Suprapubic skin (tissue), 4 donors: ENCODE results near the gene RNF5. TPM values are rescaled to one million over a fixed set of nuclear protein-coding genes. Genes with fewer than 3 reads are reported as not detected.
"Not testable (repeated sequence)": the region's sequence is repeated elsewhere in the genome, so short reads cannot be mapped to it uniquely, and the experiment has no call there.

Experiments
- DNase-seq, 2 donors: peaks; one replicate each; pipeline ENCODE4 v3.0.0-alpha.2; 2019; ENCODE audit warnings: low spot score in 2 of 2
- H3K27ac ChIP-seq: fragments of 200-600 bp; sonication (generic); one replicate; pipeline ENCODE4 v1.5.1; 2019
- H3K27me3 ChIP-seq: fragments of 200-600 bp; sonication (generic); one replicate; pipeline ENCODE4 v1.5.1; 2019
- H3K36me3 ChIP-seq: fragments of 200-600 bp; sonication (generic); one replicate; pipeline ENCODE4 v1.5.1; 2019
- H3K4me1 ChIP-seq: fragments of 200-600 bp; sonication (generic); one replicate; pipeline ENCODE4 v1.5.1; 2019
- H3K4me3 ChIP-seq: fragments of 200-600 bp; sonication (generic); one replicate; pipeline ENCODE4 v1.5.1; 2019; ENCODE audit warnings: mild to moderate bottlenecking
- H3K9me3 ChIP-seq: fragments of 200-600 bp; sonication (generic); one replicate; pipeline ENCODE4 v1.5.1; 2019
- EP300 ChIP-seq: sonication (generic); formaldehyde crosslinking; IDR thresholded peaks from one replicate; pipeline ENCODE4 v1.6.1; 2017; ENCODE audit warnings: antibody characterized with exemption
- POLR2A ChIP-seq, 2 donors: fragments of 450-650 bp; IDR thresholded peaks; one replicate each; pipeline ENCODE4 v1.6.1; 2017; ENCODE audit warnings: antibody characterized with exemption in 2 of 2, mild to moderate bottlenecking in 2 of 2, moderate library complexity in 2 of 2
- POLR2AphosphoS5 ChIP-seq, 3 donors: sonication (generic); formaldehyde crosslinking; IDR thresholded peaks; one replicate each; pipeline ENCODE4 v1.6.1; 2017; ENCODE audit warnings: antibody characterized with exemption in 3 of 3
- WGBS: methylation state at CpG from one replicate; pipeline ENCODE4 v1.1.5; 2018; 5-methylcytosine and 5-hydroxymethylcytosine counted together
- total RNA-seq, 4 donors: library from RNA; depleted of rRNA; stranded (reverse); fragments of >200 nt; gene quantifications; one replicate each; pipeline ENCODE4 v1.1.0, GENCODE V29; 2016
- TF ChIP-seq, protein P1 (sequence below), 2 donors: fragments of 200-600 bp in 1 of 2; fragments of 450-650 bp in 1 of 2; sonication (generic) in 1 of 2; IDR thresholded peaks; one replicate each; pipeline ENCODE4 v1.5.1; 2016 to 2019; ENCODE audit warnings: antibody characterized with exemption in 2 of 2, mild to moderate bottlenecking in 1 of 2, moderate library complexity in 1 of 2

RNF5 gene
- total RNA-seq, 4 donors from 2014 or later, result 55.7 to 73.0 (median 63.4) TPM

- H3K9me3 ChIP-seq, result no peaks in the 10 kb centered on the region
- WGBS, result 68% methylated on average over 10 of the region's 12 CpGs
- H3K4me3 ChIP-seq, result no peak overlapping the region
- no peak for TF ChIP-seq EP300
- TF ChIP-seq POLR2A (IDR thresholded peaks at IDR 0.05), result no peak
- TF ChIP-seq, protein P1, sequence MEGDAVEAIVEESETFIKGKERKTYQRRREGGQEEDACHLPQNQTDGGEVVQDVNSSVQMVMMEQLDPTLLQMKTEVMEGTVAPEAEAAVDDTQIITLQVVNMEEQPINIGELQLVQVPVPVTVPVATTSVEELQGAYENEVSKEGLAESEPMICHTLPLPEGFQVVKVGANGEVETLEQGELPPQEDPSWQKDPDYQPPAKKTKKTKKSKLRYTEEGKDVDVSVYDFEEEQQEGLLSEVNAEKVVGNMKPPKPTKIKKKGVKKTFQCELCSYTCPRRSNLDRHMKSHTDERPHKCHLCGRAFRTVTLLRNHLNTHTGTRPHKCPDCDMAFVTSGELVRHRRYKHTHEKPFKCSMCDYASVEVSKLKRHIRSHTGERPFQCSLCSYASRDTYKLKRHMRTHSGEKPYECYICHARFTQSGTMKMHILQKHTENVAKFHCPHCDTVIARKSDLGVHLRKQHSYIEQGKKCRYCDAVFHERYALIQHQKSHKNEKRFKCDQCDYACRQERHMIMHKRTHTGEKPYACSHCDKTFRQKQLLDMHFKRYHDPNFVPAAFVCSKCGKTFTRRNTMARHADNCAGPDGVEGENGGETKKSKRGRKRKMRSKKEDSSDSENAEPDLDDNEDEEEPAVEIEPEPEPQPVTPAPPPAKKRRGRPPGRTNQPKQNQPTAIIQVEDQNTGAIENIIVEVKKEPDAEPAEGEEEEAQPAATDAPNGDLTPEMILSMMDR (IDR thresholded peaks at IDR 0.05), result no peak
- no peak for TF ChIP-seq POLR2AphosphoS5 (IDR thresholded peaks at IDR 0.05)
- H3K27me3 ChIP-seq, result no peaks in the 10 kb centered on the region
- DNase-seq, result no peak
- peaks cover 29% of the 10 kb centered on the region for H3K36me3 ChIP-seq
- H3K27ac ChIP-seq, result peak overlapping the region; percentile 65
- H3K4me1 ChIP-seq, result peaks cover 65% of the 10 kb centered on the region
Measured at GRCh38 chr6:32187009-32187709, 9.0 kb downstream of the RNF5 start.

- not testable (repeated sequence) for H3K27me3 ChIP-seq, DNase-seq, H3K9me3 ChIP-seq
- Histone ChIP-seq H3K4me3 (peak overlapping the region; percentile 61), H3K27ac (peak overlapping the region; percentile 89), H3K4me1 (peaks cover 68% of the 10 kb centered on the region), H3K36me3 (peaks cover 29% of the 10 kb centered on the region)
- 94% methylated on average over 3 of the region's 18 CpGs for WGBS
Measured at GRCh38 chr6:32187725-32188380, 9.6 kb downstream of the RNF5 start.

DNA sequence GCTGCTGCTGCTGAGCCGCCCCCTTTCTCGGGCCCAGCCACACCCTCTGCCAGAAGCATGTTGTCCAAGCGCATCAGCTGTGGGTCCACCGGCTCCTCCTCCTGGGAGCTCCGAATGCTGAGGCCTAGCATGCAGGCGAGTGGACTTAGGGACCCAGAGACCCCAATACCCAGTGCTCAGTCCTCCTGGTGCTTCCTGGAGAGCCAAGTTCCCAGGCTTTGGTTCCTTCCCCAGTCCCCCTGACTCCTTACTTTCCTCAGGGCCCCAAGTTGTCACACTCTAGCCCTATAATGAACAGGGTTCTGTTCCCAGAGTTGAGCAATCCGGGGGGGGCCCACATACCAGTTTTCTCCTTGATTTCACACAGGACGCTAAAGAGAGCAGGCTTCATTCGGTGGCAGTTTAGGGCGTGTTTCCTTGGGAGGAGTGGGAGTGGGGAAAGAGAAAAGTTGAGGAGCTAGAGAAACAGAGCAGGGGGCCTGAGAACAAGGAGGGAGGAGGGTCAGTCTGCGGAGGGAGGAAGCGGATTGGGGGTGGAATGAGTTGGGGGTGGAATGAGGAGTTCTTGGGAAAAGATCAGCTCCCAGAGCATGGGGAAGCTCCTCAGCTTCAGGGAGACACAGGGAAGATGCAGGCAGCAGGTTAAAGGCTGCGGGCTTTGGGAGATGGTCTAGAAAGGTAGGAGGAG, 10.3 kb downstream of the RNF5 start:
- peak in 1 of 2 donors; percentile 79 for DNase-seq
- TF ChIP-seq, protein P1 (IDR thresholded peaks at IDR 0.05), result no peak
- TF ChIP-seq EP300 (no peak), POLR2A (IDR thresholded peaks at IDR 0.05) (no peak), POLR2AphosphoS5 (IDR thresholded peaks at IDR 0.05) (no peak)
- Histone ChIP-seq H3K9me3 (no peaks in the 10 kb centered on the region), H3K4me3 (peak overlapping the region; percentile 61), H3K27ac (peak overlapping the region; percentile 89), H3K4me1 (peaks cover 74% of the 10 kb centered on the region), H3K36me3 (peaks cover 23% of the 10 kb centered on the region), H3K27me3 (no peaks in the 10 kb centered on the region)
- 10% methylated on average over 7 of the region's 13 CpGs for WGBS

DNA sequence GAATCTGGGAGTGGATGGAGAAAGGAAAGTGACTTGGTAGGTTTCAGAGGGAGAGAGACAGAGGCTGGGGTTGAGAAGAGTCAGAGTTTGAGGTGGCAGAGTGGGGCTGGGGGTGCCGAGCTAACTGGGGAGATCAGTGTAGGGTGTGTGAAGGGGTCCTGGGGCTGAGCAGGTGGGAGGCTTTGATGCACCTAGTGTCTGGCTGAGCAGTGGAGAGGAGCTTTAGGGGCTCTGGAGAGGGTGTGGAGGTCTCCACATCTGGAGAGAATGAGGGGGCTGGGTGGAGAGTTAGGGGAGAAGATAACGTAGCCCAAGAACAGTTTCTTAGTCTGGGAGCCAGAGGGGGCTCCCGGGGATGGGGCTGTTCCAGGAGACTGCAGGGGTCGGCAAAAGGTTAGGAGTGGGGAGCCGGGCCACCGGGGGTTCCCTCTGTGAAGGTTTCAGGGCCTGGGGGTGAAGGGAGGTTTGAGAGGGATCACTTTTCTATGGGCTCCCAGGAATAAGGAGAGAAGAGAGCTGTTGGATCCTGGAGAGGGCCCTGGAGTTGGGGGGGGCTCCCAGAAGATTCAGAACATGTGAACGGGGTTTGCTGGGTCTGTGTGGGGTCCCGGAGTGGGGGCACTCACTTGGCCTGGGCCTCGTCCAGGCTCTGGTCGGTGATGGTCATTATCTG, 11.0 kb downstream of the RNF5 start:
- DNase-seq, result peak in 1 of 2 donors; percentile 61
- peaks cover 75% of the 10 kb centered on the region for H3K4me1 ChIP-seq
- 2% methylated on average over 6 of the region's 10 CpGs for WGBS

DNA sequence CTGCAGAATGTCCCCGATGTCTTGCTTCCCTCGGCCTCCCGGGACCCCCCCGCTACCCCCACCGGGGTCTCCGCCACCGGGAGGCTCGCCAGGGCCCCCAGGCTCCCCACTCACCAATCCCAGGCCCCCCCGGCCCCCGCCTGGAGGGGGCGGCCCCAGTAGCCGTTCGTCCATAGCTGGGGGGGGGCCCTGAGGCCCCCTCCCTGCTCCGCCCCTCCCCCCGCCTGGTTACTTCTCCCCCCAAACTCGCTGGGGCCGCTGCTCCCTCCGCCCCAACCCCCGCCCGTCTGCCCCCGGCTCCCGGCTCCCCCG, 11.5 kb downstream of the RNF5 start:
- Histone ChIP-seq H3K36me3 (peaks cover 21% of the 10 kb centered on the region), H3K9me3 (no peaks in the 10 kb centered on the region), H3K4me1 (peaks cover 74% of the 10 kb centered on the region), H3K4me3 (peak overlapping the region; percentile 61), H3K27me3 (no peaks in the 10 kb centered on the region), H3K27ac (peak overlapping the region; percentile 89)
- TF ChIP-seq POLR2A (IDR thresholded peaks at IDR 0.05) (no peak), POLR2AphosphoS5 (IDR thresholded peaks at IDR 0.05) (no peak), EP300 (no peak)
- TF ChIP-seq, protein P1 (IDR thresholded peaks at IDR 0.05), result no peak
- WGBS, result no CpG with 5 or more reads among the region's 23 CpGs
- no peak for DNase-seq

More for the DNA sequence above, 11.0 kb downstream of the RNF5 start:
- Histone ChIP-seq H3K36me3 (peaks cover 21% of the 10 kb centered on the region), H3K27me3 (no peaks in the 10 kb centered on the region), H3K9me3 (no peaks in the 10 kb centered on the region), H3K4me3 (peak overlapping the region; percentile 61), H3K27ac (peak overlapping the region; percentile 89)
- TF ChIP-seq, protein P1 (IDR thresholded peaks at IDR 0.05), result no peak
- no peak for TF ChIP-seq POLR2AphosphoS5 (IDR thresholded peaks at IDR 0.05)
- TF ChIP-seq EP300, result no peak
- TF ChIP-seq POLR2A (IDR thresholded peaks at IDR 0.05), result no peak
